Activated CD4-positive, CD25-positive, alpha-beta regulatory T cell treated with anti-CD3 and anti-CD28 coated beads, Interleukin-2, amount 50 U/mL, for 24 hours (primary cell): Measurements from ENCODE around the gene GOLGA8S.
"Not testable (repeated sequence)": the region's sequence is repeated elsewhere in the genome, so short reads cannot be mapped to it uniquely, and the experiment has no call there.

Experiments used
- ATAC-seq, 2 donors: fragments of 150-1000 bp; cut with Tn5 transposase; one replicate each; pipeline ENCODE4 v1.10.0; 2021; ENCODE audit warnings: mild to moderate bottlenecking in 1 of 2, moderate library complexity in 1 of 2

Gene GOLGA8S

GRCh38 chr15:23399207-23399606 is 44.7 kb downstream of the GOLGA8S start:
- not testable (repeated sequence) for ATAC-seq

GRCh38 chr15:23401627-23402026 is 47.1 kb downstream of the GOLGA8S start:
- no peak for ATAC-seq

- ATAC-seq = no peak
Observed at GRCh38 chr15:23402140-23402539, 47.6 kb downstream of the GOLGA8S start.

- ATAC-seq = no peak
Observed at GRCh38 chr15:23402544-23402943, 48.0 kb downstream of the GOLGA8S start.

- no peak for ATAC-seq
Observed at GRCh38 chr15:23403550-23403949, 49.0 kb downstream of the GOLGA8S start.

- no peak for ATAC-seq
Observed at GRCh38 chr15:23411841-23412240, 57.3 kb downstream of the GOLGA8S start.

- not testable (repeated sequence) for ATAC-seq
Observed at GRCh38 chr15:23412881-23413600, 58.5 kb downstream of the GOLGA8S start.
